Caki2 (cell line): ENCODE data around the gene SYS1. TPM values are rescaled to one million over a fixed set of nuclear protein-coding genes. Genes with fewer than 3 reads are reported as not detected.
"Not testable (repeated sequence)": the region's sequence is repeated elsewhere in the genome, so short reads cannot be mapped to it uniquely, and the experiment has no call there.

Source experiments
- DNase-seq: peaks from one replicate; pipeline ENCODE4 v3.0.0-alpha.2; 2015; ENCODE audit warnings: low read depth
- in situ Hi-C: cut with HindIII; loops from 2 replicates; pipeline ENCODE4 v1.10.0; 2016; ENCODE audit warnings: low sequenced_read_pairs, low pct_unique_long_range_greater_than_20kb, mixed read lengths
- total RNA-seq: library from RNA; depleted of rRNA; stranded (reverse); fragments of >200 nt; shearing (Covaris generic); gene quantifications from 2 replicates; pipeline ENCODE4 v1.2.3, GENCODE V29; 2014; ENCODE audit warnings: low replicate concordance

SYS1 gene
- total RNA-seq, 1 experiment from 2014 or later: 59.1 TPM

GRCh38 chr20:45350217-45350616 is 12.7 kb upstream of the SYS1 start:
- in situ Hi-C loops: no loop called here
- DNase-seq: no peak

- in situ Hi-C loops, DNase-seq: not testable (repeated sequence)
Measured at GRCh38 chr20:45350795-45351194, 12.2 kb upstream of the SYS1 start.

- in situ Hi-C loops: no loop called here
- DNase-seq: no peak
Measured at GRCh38 chr20:45352729-45353128, 10.2 kb upstream of the SYS1 start.

GRCh38 chr20:45353746-45354145 is 9.2 kb upstream of the SYS1 start:
- DNase-seq: no peak
- in situ Hi-C loops: no loop called here

GRCh38 chr20:45354423-45355208 is 8.3 kb upstream of the SYS1 start:
- DNase-seq: no peak
- in situ Hi-C loops: no loop called here

DNA sequence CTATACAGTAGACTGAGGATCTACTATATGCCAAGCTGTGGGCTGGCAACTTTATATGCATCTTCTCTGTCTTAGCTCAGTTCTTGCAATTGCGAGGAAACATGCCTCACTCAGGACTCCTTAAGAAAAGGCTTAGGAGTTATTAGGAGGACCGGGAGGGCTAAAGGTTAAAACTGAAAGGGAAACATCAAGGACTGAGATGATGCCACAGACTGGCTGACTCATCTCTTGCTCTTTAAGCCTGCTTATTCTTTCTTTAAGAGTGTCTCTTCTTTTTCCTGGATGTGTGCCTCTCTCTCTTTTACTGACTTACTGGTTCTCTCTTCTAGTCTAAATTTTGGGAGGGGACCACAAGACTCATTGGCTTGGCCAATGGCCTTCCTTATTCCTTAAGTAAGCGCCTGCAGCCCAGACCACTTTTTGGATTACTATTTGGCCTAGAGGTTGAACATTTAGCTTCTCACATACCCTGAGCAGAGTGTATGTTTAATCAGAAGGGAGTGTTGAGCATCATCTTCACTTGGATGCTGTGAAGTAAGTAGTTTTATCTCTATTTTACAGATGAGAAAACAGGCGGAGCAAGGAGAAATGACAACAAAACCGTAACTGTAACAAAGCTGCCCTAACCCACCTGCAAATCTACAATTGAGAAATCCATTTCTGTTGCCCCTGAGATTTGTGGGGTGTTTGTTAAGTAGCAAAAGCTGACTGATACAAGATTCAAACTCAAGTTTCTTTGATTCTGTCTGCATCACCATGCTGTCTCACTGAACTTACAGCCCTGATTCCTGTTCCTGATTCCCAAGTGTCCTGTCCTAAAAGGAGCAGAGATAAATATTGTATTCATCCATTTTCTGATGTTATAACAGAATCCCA is 7.5 kb upstream of the SYS1 start:
- in situ Hi-C loops: no loop called here

DNA sequence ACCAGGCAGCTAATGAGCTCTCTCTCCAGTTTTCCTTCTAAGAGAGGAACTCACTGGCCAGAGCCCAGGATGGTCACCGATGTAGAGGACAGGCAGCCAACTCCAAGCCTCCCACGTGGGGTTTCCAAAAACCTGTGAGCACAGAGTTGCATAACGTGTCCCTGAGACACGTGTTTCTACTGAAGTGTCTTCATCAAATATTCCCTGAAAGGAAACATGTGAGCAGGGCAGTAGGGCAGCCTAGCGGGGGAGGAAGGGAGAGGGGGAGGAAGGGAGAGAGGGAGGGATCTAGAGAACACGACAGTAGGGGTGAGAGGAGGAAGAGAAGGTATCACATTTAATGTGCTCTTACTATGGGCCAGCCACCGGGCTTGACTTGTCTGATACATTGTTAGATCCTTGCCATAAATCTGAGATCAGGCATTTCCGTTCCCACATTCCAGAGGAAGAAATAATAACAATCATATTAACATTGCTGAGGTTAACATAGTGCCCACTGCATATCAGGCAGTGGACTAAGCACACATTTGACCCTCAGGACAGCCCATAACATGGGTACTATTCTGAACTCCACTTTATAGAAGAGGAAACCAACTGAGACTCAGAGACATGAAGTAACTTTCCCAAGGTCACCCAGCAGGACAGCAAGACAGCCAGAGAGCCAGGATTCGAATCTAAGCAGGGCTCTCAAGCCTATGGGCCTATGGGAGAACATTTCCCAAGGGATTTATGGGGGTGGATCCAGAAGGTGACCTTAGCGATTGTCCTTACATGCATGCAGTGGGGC is 4.5 kb upstream of the SYS1 start:
- no peak for DNase-seq
- in situ Hi-C loops: no loop called here

More for the DNA sequence above, 7.5 kb upstream of the SYS1 start:
- DNase-seq: no peak

DNA sequence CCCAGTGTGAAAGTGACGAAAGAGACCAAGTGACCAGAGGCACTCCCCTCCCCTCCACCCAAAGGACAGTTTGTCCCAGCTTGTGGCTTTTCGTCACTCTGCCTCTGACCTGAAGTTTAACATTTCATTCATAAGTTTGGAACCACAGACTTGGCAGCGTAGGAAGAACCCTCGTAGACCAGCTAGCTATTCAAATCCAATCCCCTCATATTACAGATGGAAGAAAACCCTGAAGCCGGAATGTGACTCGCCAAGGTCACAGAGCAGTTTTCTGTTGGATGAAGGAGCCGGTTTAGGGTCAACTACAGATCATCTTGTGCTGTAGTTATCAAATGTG is 3.9 kb upstream of the SYS1 start:
- DNase-seq: no peak
- in situ Hi-C loops: no loop called here

DNA sequence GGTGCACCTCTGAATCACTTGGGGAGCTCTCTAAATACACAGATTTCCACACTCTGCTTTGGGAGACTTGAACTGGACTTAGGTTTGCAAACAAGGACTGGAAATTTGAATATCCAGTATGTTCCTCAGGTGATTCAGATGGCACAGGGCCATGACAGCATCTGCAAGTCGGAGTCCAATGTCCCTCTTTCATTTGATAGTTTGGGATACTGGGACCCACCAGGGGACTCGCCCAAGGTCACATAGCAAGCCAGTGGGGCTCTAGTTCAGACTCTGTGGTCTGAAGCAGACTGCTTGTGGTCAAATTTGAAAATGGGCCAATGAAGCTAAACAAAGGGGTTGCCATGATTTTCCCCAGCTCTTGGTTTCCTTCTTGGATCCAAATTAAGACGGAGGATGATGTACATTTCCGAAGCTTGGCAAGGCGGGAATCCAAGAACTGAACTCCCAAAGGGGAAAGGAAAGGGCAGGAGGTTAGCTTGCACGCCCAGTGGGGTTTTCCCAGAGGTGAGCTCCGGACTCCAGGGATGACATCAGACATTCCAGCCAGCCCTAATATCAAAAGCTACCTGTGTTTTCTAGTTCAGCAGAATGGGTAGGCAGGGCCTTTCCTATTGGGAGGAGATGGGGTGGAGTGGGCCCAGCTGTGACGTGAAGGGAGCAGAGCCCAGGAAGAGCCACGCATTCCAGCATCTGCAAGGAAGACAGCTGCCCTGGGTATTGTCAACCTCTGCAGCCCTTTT is 3.4 kb upstream of the SYS1 start:
- in situ Hi-C loops: no loop called here
- peak; percentile 60 for DNase-seq

- in situ Hi-C loops: no loop called here
- no peak for DNase-seq
Measured at GRCh38 chr20:45361793-45362192, 1.2 kb upstream of the SYS1 start.

DNA sequence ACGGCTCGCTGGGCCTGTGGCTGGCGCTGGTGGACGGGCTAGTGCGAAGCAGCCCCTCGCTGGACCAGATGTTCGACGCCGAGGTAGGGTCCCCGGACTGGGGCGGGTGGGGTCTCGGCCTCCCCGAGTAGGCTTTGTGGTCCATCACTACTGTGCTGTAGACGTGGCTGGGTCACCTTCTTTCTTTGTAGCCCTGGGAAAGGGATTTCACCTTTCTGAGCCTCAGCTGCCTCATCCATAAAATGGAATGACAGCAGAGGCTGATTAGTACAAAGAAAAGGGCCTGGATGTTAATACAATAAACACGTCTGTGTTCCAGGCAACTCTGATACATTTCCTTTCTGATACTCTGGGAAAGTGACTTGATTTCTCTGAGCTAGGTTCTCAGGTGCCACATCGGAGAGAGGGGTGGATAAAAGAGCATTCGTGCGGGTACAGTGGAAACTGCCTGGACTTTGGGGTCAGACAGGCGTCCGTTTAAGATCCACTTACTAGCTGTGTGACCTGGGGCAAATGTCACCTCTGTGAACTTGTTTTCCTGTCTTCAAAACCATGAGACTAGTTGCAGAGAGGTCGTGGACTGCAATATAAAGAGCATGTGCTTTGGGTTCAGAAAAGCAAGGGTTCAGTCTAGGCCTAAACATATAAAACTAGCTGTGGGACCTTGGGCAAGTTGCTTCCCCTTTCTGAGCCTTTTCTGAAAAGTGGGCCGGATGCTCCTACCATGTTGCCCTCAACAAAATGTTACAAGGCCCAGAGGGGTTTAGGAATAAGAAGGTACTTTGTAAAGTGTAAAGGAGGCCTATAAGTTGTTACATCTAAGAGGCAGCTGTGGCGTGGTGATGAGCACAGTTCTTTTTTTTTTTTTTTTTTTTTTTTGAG is 896 bp downstream of the SYS1 start:
- in situ Hi-C loops: no loop called here
- DNase-seq: no peak

- no peak for DNase-seq
- in situ Hi-C loops: no loop called here
Measured at GRCh38 chr20:45365444-45365970, 2.6 kb downstream of the SYS1 start.

DNA sequence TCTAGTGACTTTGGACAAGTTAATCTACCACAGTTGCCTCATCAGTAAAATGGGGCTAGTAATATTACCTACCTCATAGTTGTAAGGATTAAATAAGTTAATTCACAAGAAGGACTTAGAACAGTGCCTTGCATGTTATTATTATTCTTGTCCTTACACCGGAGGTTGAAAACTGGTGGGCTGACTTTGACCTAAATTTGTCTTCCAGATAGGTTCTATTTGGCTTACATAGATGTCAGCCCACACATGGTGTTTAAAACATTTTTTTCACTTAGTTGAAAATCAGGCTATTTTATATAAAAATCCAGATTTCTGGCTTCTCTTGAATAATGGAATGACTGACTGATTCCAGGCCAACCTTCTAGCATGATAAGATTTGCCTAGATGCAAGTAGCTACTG is 3.2 kb downstream of the SYS1 start:
- no peak for DNase-seq
- in situ Hi-C loops: no loop called here

GRCh38 chr20:45366631-45367030 is 3.7 kb downstream of the SYS1 start:
- in situ Hi-C loops: no loop called here
- DNase-seq: no peak

DNA sequence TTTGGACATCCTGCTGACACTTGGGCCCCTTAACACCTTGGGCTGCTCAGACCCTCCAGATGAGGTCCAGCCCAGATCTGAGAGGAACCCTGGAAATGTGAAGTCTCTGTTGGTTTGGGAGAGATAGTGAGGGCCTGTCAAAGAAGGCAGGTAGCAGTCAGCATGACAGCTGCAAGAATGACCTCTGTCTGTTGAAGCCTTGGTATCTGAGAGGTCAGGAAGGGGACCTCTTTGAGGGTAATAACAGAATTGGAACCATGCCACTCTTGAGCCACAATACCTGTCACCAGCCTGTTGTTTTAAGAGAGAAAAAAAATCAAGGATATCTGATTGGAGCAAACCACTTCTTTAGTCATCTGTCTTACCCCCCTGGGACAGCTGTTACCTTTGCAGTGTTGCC is 4.2 kb downstream of the SYS1 start:
- in situ Hi-C loops: no loop called here

GRCh38 chr20:45368221-45368980 is 5.4 kb downstream of the SYS1 start:
- in situ Hi-C loops: no loop called here
- DNase-seq: no peak

More for the DNA sequence above, 4.2 kb downstream of the SYS1 start:
- DNase-seq: no peak
